ENCODE results near the gene CYYR1.

DNA sequence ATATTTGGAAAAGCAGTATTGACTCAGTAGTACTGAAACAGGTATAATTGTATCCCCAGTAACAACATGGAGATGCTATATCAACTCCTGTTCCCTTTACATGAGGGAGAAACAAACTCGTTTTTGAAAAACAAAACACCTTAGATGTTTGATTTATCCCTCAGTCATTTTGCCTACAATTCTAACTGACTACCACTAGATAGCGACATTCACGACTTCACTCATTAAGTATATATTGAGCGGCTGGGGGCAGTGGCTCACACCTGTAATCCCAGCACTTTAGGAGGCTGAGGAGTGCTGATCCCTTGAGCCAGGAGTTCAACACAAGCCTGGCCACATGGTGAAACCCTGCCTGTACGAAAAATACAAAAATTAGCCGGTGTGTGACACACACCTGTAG lies 83.3 kb downstream of the CYYR1 start:
- TF ChIP-seq, protein P1, sequence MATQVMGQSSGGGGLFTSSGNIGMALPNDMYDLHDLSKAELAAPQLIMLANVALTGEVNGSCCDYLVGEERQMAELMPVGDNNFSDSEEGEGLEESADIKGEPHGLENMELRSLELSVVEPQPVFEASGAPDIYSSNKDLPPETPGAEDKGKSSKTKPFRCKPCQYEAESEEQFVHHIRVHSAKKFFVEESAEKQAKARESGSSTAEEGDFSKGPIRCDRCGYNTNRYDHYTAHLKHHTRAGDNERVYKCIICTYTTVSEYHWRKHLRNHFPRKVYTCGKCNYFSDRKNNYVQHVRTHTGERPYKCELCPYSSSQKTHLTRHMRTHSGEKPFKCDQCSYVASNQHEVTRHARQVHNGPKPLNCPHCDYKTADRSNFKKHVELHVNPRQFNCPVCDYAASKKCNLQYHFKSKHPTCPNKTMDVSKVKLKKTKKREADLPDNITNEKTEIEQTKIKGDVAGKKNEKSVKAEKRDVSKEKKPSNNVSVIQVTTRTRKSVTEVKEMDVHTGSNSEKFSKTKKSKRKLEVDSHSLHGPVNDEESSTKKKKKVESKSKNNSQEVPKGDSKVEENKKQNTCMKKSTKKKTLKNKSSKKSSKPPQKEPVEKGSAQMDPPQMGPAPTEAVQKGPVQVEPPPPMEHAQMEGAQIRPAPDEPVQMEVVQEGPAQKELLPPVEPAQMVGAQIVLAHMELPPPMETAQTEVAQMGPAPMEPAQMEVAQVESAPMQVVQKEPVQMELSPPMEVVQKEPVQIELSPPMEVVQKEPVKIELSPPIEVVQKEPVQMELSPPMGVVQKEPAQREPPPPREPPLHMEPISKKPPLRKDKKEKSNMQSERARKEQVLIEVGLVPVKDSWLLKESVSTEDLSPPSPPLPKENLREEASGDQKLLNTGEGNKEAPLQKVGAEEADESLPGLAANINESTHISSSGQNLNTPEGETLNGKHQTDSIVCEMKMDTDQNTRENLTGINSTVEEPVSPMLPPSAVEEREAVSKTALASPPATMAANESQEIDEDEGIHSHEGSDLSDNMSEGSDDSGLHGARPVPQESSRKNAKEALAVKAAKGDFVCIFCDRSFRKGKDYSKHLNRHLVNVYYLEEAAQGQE (IDR thresholded peaks at IDR 0.05; ENCODE audit: low read depth): no peak
- TF ChIP-seq, protein P2, sequence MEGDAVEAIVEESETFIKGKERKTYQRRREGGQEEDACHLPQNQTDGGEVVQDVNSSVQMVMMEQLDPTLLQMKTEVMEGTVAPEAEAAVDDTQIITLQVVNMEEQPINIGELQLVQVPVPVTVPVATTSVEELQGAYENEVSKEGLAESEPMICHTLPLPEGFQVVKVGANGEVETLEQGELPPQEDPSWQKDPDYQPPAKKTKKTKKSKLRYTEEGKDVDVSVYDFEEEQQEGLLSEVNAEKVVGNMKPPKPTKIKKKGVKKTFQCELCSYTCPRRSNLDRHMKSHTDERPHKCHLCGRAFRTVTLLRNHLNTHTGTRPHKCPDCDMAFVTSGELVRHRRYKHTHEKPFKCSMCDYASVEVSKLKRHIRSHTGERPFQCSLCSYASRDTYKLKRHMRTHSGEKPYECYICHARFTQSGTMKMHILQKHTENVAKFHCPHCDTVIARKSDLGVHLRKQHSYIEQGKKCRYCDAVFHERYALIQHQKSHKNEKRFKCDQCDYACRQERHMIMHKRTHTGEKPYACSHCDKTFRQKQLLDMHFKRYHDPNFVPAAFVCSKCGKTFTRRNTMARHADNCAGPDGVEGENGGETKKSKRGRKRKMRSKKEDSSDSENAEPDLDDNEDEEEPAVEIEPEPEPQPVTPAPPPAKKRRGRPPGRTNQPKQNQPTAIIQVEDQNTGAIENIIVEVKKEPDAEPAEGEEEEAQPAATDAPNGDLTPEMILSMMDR (IDR thresholded peaks at IDR 0.05 in 2 of 3, conservative IDR thresholded peaks at IDR 0.05 in 1 of 3; ENCODE audit: borderline replicate concordance in 1 of 3, insufficient read depth in 1 of 3, low read depth in 2 of 3, low read length in 2 of 3): peak in 2 of 3 experiments; percentile 14 to 38; a peak in 2 of 6 replicates
- TF ChIP-seq POLR2A (IDR thresholded peaks at IDR 0.05; ENCODE audit: borderline replicate concordance, extremely low read depth, insufficient read depth, insufficient read length): no peak
- no peak for TF ChIP-seq RAD21 (IDR thresholded peaks at IDR 0.05; ENCODE audit: low read depth)
- TF ChIP-seq POLR2AphosphoS5 (IDR thresholded peaks at IDR 0.05; ENCODE audit: low read depth, low read length): no peak
- TF ChIP-seq CEBPB (IDR thresholded peaks at IDR 0.05; ENCODE audit: low read depth): no peak
- no peak for TF ChIP-seq CBX3 (IDR thresholded peaks at IDR 0.05; ENCODE audit: low read depth)
- TF ChIP-seq, protein P3, sequence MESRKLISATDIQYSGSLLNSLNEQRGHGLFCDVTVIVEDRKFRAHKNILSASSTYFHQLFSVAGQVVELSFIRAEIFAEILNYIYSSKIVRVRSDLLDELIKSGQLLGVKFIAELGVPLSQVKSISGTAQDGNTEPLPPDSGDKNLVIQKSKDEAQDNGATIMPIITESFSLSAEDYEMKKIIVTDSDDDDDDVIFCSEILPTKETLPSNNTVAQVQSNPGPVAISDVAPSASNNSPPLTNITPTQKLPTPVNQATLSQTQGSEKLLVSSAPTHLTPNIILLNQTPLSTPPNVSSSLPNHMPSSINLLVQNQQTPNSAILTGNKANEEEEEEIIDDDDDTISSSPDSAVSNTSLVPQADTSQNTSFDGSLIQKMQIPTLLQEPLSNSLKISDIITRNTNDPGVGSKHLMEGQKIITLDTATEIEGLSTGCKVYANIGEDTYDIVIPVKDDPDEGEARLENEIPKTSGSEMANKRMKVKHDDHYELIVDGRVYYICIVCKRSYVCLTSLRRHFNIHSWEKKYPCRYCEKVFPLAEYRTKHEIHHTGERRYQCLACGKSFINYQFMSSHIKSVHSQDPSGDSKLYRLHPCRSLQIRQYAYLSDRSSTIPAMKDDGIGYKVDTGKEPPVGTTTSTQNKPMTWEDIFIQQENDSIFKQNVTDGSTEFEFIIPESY (IDR thresholded peaks at IDR 0.05; ENCODE audit: extremely low read depth, insufficient replicate concordance, low read length): no peak
